Measurements from ENCODE around the gene PARVA.
"Not testable (repeated sequence)": the region's sequence is repeated elsewhere in the genome, so short reads cannot be mapped to it uniquely, and the experiment has no call there.

Gene PARVA

GRCh38 chr11:12506404-12506921 is 129.1 kb downstream of the PARVA start:
- DNase-seq, result no peak

- no peak for DNase-seq
These were observed 130.0 kb downstream of the PARVA start for GRCh38 chr11:12507391-12507790.

GRCh38 chr11:12508151-12508751 is 130.9 kb downstream of the PARVA start:
- no peak for DNase-seq

GRCh38 chr11:12509371-12509770 is 132.0 kb downstream of the PARVA start:
- DNase-seq, result no peak

GRCh38 chr11:12512132-12512531 is 134.8 kb downstream of the PARVA start:
- no peak for DNase-seq

- DNase-seq, result no peak
These were observed 135.5 kb downstream of the PARVA start for GRCh38 chr11:12512826-12513395.

- DNase-seq, result no peak
These were observed 139.2 kb downstream of the PARVA start for GRCh38 chr11:12516387-12517105.

- DNase-seq, result no peak
These were observed 139.9 kb downstream of the PARVA start for GRCh38 chr11:12517306-12517705.

GRCh38 chr11:12517741-12518140 is 140.4 kb downstream of the PARVA start:
- no peak for DNase-seq

GRCh38 chr11:12518606-12519385 is 141.4 kb downstream of the PARVA start:
- no peak for DNase-seq

GRCh38 chr11:12520054-12520453 is 142.7 kb downstream of the PARVA start:
- no peak for DNase-seq

GRCh38 chr11:12520576-12520975 is 143.2 kb downstream of the PARVA start:
- not testable (repeated sequence) for DNase-seq

GRCh38 chr11:12523180-12523924 is 146.0 kb downstream of the PARVA start:
- no peak for DNase-seq

GRCh38 chr11:12524865-12525264 is 147.5 kb downstream of the PARVA start:
- DNase-seq, result no peak

GRCh38 chr11:12525466-12526055 is 148.2 kb downstream of the PARVA start:
- DNase-seq, result no peak

GRCh38 chr11:12526789-12527188 is 149.4 kb downstream of the PARVA start:
- no peak for DNase-seq

GRCh38 chr11:12528487-12528886 is 151.1 kb downstream of the PARVA start:
- DNase-seq, result no peak

- DNase-seq, result no peak
These were observed 151.7 kb downstream of the PARVA start for GRCh38 chr11:12529041-12529440.

- no peak for DNase-seq
These were observed 152.4 kb downstream of the PARVA start for GRCh38 chr11:12529793-12530192.

- DNase-seq, result no peak
These were observed 153.6 kb downstream of the PARVA start for GRCh38 chr11:12531020-12531419.

GRCh38 chr11:12531681-12532080 is 154.3 kb downstream of the PARVA start:
- no peak for DNase-seq

- no peak for DNase-seq
These were observed 155.2 kb downstream of the PARVA start for GRCh38 chr11:12532580-12532979.
